Spleen (tissue), 7 donors: ENCODE measurements around the gene ELOA.

ENCODE experiments used
- POLR2A ChIP-seq, 3 donors: fragments of 450-650 bp; IDR thresholded peaks; one replicate each; pipeline ENCODE4 v1.5.1; 2017; ENCODE audit warnings: antibody characterized with exemption in 3 of 3, mild to moderate bottlenecking in 1 of 3
- TF ChIP-seq, protein P1 (sequence below), 11 experiments: fragments of 200-600 bp in 7 of 11; fragments of 450-650 bp in 4 of 11; sonication (generic) in 4 of 11; IDR thresholded peaks in 8 of 11; conservative IDR thresholded peaks in 3 of 11; 1 replicate in 7 of 11; 2 replicates in 4 of 11; pipeline versions ENCODE4 v1.4.0 to v1.8.0; 2016 to 2021; ENCODE audit warnings: antibody characterized with exemption in 11 of 11, inconsistent platforms in 4 of 11, mild to moderate bottlenecking in 1 of 11
- donor health status: DM: no; HTN: no; CAD: no; lungs with moderate emphysema.
- donor health status: DM: no; HTN: no; CAD: no.
- donor health status: DM: no; HTN: no; CAD: no.

DNA sequence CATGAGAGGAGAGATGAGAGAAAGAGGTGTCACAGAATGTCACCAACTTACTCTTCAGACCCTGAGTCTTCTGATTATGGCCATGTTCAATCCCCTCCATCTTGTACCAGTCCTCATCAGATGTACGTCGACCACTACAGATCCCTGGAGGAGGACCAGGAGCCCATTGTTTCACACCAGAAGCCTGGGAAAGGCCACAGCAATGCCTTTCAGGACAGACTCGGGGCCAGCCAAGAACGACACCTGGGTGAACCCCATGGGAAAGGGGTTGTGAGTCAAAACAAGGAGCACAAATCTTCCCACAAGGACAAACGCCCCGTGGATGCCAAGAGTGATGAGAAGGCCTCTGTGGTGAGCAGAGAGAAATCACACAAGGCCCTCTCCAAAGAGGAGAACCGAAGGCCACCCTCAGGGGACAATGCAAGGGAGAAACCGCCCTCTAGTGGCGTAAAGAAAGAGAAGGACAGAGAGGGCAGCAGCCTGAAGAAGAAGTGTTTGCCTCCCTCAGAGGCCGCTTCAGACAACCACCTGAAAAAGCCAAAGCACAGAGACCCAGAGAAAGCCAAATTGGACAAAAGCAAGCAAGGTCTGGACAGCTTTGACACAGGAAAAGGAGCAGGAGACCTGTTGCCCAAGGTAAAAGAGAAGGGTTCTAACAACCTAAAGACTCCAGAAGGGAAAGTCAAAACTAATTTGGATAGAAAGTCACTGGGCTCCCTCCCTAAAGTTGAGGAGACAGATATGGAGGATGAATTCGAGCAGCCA, 8.0 kb downstream of the ELOA start:
- TF ChIP-seq, protein P1, sequence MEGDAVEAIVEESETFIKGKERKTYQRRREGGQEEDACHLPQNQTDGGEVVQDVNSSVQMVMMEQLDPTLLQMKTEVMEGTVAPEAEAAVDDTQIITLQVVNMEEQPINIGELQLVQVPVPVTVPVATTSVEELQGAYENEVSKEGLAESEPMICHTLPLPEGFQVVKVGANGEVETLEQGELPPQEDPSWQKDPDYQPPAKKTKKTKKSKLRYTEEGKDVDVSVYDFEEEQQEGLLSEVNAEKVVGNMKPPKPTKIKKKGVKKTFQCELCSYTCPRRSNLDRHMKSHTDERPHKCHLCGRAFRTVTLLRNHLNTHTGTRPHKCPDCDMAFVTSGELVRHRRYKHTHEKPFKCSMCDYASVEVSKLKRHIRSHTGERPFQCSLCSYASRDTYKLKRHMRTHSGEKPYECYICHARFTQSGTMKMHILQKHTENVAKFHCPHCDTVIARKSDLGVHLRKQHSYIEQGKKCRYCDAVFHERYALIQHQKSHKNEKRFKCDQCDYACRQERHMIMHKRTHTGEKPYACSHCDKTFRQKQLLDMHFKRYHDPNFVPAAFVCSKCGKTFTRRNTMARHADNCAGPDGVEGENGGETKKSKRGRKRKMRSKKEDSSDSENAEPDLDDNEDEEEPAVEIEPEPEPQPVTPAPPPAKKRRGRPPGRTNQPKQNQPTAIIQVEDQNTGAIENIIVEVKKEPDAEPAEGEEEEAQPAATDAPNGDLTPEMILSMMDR (IDR thresholded peaks at IDR 0.05 in 8 of 11, conservative IDR thresholded peaks at IDR 0.05 in 3 of 11): peak in 10 of 11 experiments; percentile 26 to 70 (median 51)
- TF ChIP-seq POLR2A (IDR thresholded peaks at IDR 0.05): no peak
